Peyer's patch (tissue), 4 donors: ENCODE data around the gene ELOVL2.

Experiments used
- CTCF ChIP-seq, 6 experiments: fragments of 450-650 bp in 4 of 6; fragments of 200-600 bp in 2 of 6; sonication (generic) in 1 of 6; IDR thresholded peaks; one replicate each; pipeline ENCODE4 v1.5.1; 2017 to 2019; ENCODE audit warnings: antibody characterized with exemption in 6 of 6, mild to moderate bottlenecking in 3 of 6, moderate library complexity in 1 of 6
- POLR2A ChIP-seq, 2 donors: fragments of 450-650 bp; IDR thresholded peaks; one replicate each; pipeline ENCODE4 v1.5.1; 2017; ENCODE audit warnings: antibody characterized with exemption in 2 of 2, mild to moderate bottlenecking in 2 of 2, moderate library complexity in 2 of 2

GRCh38 chr6:11021003-11021402, 23.1 kb downstream of the ELOVL2 start:
- TF ChIP-seq CTCF (IDR thresholded peaks at IDR 0.05) (no peak), POLR2A (IDR thresholded peaks at IDR 0.05) (no peak)
